Urinary bladder (tissue), 4 donors: ENCODE measurements around the gene TMEM179. TPM values are rescaled to one million over a fixed set of nuclear protein-coding genes. Genes with fewer than 3 reads are reported as not detected.

ENCODE experiments used
- DNase-seq: peaks from one replicate; pipeline ENCODE4 v3.0.0-alpha.2; 2015; ENCODE audit errors: extremely low spot score
- H3K27ac ChIP-seq: one replicate; pipeline ENCODE4 v1.5.1; 2013; ENCODE audit warnings: low read depth, mild to moderate bottlenecking, moderate library complexity
- H3K36me3 ChIP-seq: one replicate; pipeline ENCODE4 v1.6.1; 2013; ENCODE audit warnings: mild to moderate bottlenecking, moderate library complexity; ENCODE audit not compliant: insufficient read depth
- H3K4me1 ChIP-seq: one replicate; pipeline ENCODE4 v1.6.1; 2013; ENCODE audit warnings: mild to moderate bottlenecking, moderate library complexity; ENCODE audit not compliant: insufficient read depth
- H3K4me3 ChIP-seq: one replicate; pipeline ENCODE4 v1.5.1; 2013; ENCODE audit warnings: low read depth, low read length
- WGBS: extraction: QIAGEN DNeasy Blood & Tissue Kit; methylation state at CpG from one replicate; pipeline ENCODE4 v1.1.7; 2013; 5-methylcytosine and 5-hydroxymethylcytosine counted together
- polyA plus RNA-seq: library from polyadenylated mRNA; stranded (reverse); fragments of 200-250 nt; gene quantifications from one replicate; pipeline ENCODE4 v1.2.3, GENCODE V29; 2013
- total RNA-seq: library from RNA; depleted of rRNA; stranded (reverse); fragments of >200 nt; gene quantifications from one replicate; pipeline ENCODE4 v1.2.3, GENCODE V29; 2014
- donor health status: healthy with polysubstance abuse.
- donor health status: healthy.

The TMEM179 gene
- total and polyA plus RNA-seq, 2 donors: 1.9 to 3.0 TPM

GRCh38 chr14:104599446-104599845 is 5.1 kb downstream of the TMEM179 start:
- H3K27ac ChIP-seq: no peak overlapping the region
- H3K36me3 ChIP-seq: no peaks in the 10 kb centered on the region
- WGBS: 80% methylated on average over 7 of the region's 7 CpGs
- no peaks in the 10 kb centered on the region for H3K4me1 ChIP-seq
- DNase-seq: no peak
- no peak overlapping the region for H3K4me3 ChIP-seq

- no peaks in the 10 kb centered on the region for H3K4me1 ChIP-seq
- WGBS: 91% methylated on average over 12 of the region's 12 CpGs
- no peak overlapping the region for H3K4me3 ChIP-seq
- DNase-seq: no peak
- no peak overlapping the region for H3K27ac ChIP-seq
- no peaks in the 10 kb centered on the region for H3K36me3 ChIP-seq
These were observed 5.7 kb downstream of the TMEM179 start for GRCh38 chr14:104598910-104599273.

GRCh38 chr14:104598039-104598909 is 6.3 kb downstream of the TMEM179 start:
- Histone ChIP-seq H3K4me3 (no peak overlapping the region), H3K27ac (no peak overlapping the region), H3K36me3 (no peaks in the 10 kb centered on the region), H3K4me1 (no peaks in the 10 kb centered on the region)
- 54% methylated on average over 28 of the region's 28 CpGs for WGBS
- no peak for DNase-seq

- 76% methylated on average over 11 of the region's 11 CpGs for WGBS
- no peak for DNase-seq
- no peak overlapping the region for H3K27ac ChIP-seq
- no peaks in the 10 kb centered on the region for H3K36me3 ChIP-seq
- no peaks in the 10 kb centered on the region for H3K4me1 ChIP-seq
- H3K4me3 ChIP-seq: no peak overlapping the region
These were observed 7.0 kb downstream of the TMEM179 start for GRCh38 chr14:104597576-104597975.

- no peaks in the 10 kb centered on the region for H3K4me1 ChIP-seq
- no peak for DNase-seq
- no peaks in the 10 kb centered on the region for H3K36me3 ChIP-seq
- WGBS: 88% methylated on average over 21 of the region's 21 CpGs
- no peak overlapping the region for H3K27ac ChIP-seq
- H3K4me3 ChIP-seq: no peak overlapping the region
These were observed 7.6 kb downstream of the TMEM179 start for GRCh38 chr14:104596927-104597351.

GRCh38 chr14:104596451-104596918 is 8.1 kb downstream of the TMEM179 start:
- WGBS: 90% methylated on average over 11 of the region's 11 CpGs
- no peaks in the 10 kb centered on the region for H3K4me1 ChIP-seq
- DNase-seq: no peak

GRCh38 chr14:104595911-104596450 is 8.6 kb downstream of the TMEM179 start:
- H3K27ac ChIP-seq: no peak overlapping the region
- WGBS: 85% methylated on average over 6 of the region's 6 CpGs
- DNase-seq: no peak

More at GRCh38 chr14:104596451-104596918, 8.1 kb downstream of the TMEM179 start:
- no peaks in the 10 kb centered on the region for H3K36me3 ChIP-seq
- no peak overlapping the region for H3K27ac ChIP-seq
- H3K4me3 ChIP-seq: no peak overlapping the region

GRCh38 chr14:104595116-104595675 is 9.4 kb downstream of the TMEM179 start:
- Histone ChIP-seq H3K27ac (no peak overlapping the region), H3K36me3 (no peaks in the 10 kb centered on the region), H3K4me3 (no peak overlapping the region), H3K4me1 (no peaks in the 10 kb centered on the region)
- 84% methylated on average over 14 of the region's 14 CpGs for WGBS
- no peak for DNase-seq

More at GRCh38 chr14:104595911-104596450, 8.6 kb downstream of the TMEM179 start:
- no peaks in the 10 kb centered on the region for H3K4me1 ChIP-seq
- H3K36me3 ChIP-seq: no peaks in the 10 kb centered on the region
- H3K4me3 ChIP-seq: no peak overlapping the region

- H3K36me3 ChIP-seq: no peaks in the 10 kb centered on the region
- DNase-seq: no peak
- H3K4me1 ChIP-seq: no peaks in the 10 kb centered on the region
- H3K27ac ChIP-seq: no peak overlapping the region
- no peak overlapping the region for H3K4me3 ChIP-seq
- 86% methylated on average over 15 of the region's 15 CpGs for WGBS
These were observed 10.1 kb downstream of the TMEM179 start for GRCh38 chr14:104594310-104595046.

- Histone ChIP-seq H3K36me3 (no peaks in the 10 kb centered on the region), H3K4me3 (no peak overlapping the region), H3K27ac (no peak overlapping the region), H3K4me1 (no peaks in the 10 kb centered on the region)
- 64% methylated on average over 12 of the region's 12 CpGs for WGBS
- DNase-seq: no peak
These were observed 10.8 kb downstream of the TMEM179 start for GRCh38 chr14:104593710-104594136.

GRCh38 chr14:104593241-104593701 is 11.3 kb downstream of the TMEM179 start:
- 82% methylated on average over 18 of the region's 18 CpGs for WGBS
- DNase-seq: no peak
- no peak overlapping the region for H3K27ac ChIP-seq

GRCh38 chr14:104592785-104593184 is 11.8 kb downstream of the TMEM179 start:
- WGBS: 74% methylated on average over 8 of the region's 8 CpGs

More at GRCh38 chr14:104593241-104593701, 11.3 kb downstream of the TMEM179 start:
- H3K4me3 ChIP-seq: no peak overlapping the region
- H3K4me1 ChIP-seq: no peaks in the 10 kb centered on the region
- no peaks in the 10 kb centered on the region for H3K36me3 ChIP-seq

GRCh38 chr14:104592292-104592672 is 12.3 kb downstream of the TMEM179 start:
- 90% methylated on average over 3 of the region's 3 CpGs for WGBS
- DNase-seq: no peak
- no peaks in the 10 kb centered on the region for H3K36me3 ChIP-seq
- no peak overlapping the region for H3K27ac ChIP-seq
- H3K4me1 ChIP-seq: no peaks in the 10 kb centered on the region
- no peak overlapping the region for H3K4me3 ChIP-seq

More at GRCh38 chr14:104592785-104593184, 11.8 kb downstream of the TMEM179 start:
- DNase-seq: no peak
- Histone ChIP-seq H3K4me1 (no peaks in the 10 kb centered on the region), H3K36me3 (no peaks in the 10 kb centered on the region), H3K27ac (no peak overlapping the region), H3K4me3 (no peak overlapping the region)
